ENCODE results near the gene FBN2.

- TF ChIP-seq GATA2 (IDR thresholded peaks at IDR 0.05; ENCODE audit: low read depth, low read length) (no peak), GATA3 (IDR thresholded peaks at IDR 0.05; ENCODE audit: low read depth, low read length) (no peak)
Observed at GRCh38 chr5:128541385-128541784, 3.3 kb upstream of the FBN2 start.

All from SH-SY5Y (cell line).